HepG2 (cell line): ENCODE measurements around the gene PTTG1IP2.

Experiments used
- CEBPB ChIP-seq: IDR thresholded peaks from 2 replicates; pipeline ENCODE4 v1.6.1; 2011; ENCODE audit warnings: low read depth, low read length, improper control_type of control experiment, borderline replicate concordance
- EZH2 ChIP-seq: conservative IDR thresholded peaks from 2 replicates; pipeline ENCODE4 v1.6.1; 2012; ENCODE audit warnings: mild to moderate bottlenecking, low read depth, low read length, moderate library complexity
- REPIN1 ChIP-seq: sonication (generic); formaldehyde crosslinking; IDR thresholded peaks from 2 replicates; pipeline ENCODE4 v1.8.0; 2022; ENCODE audit warnings: missing genetic modification reagents, low read depth, mild to moderate bottlenecking, borderline replicate concordance
- SMAD3 ChIP-seq: sonication (generic); formaldehyde crosslinking; IDR thresholded peaks from 2 replicates; pipeline ENCODE4 v1.4.0; 2020; ENCODE audit warnings: missing genetic modification reagents
- TCF7 ChIP-seq: sonication (generic); IDR thresholded peaks from 2 replicates; pipeline ENCODE4 v1.6.1; 2016; ENCODE audit warnings: antibody characterized with exemption, low read depth
- ZBTB7B ChIP-seq: sonication (generic); formaldehyde crosslinking; IDR thresholded peaks from 2 replicates; pipeline ENCODE4 v1.4.0; 2020; ENCODE audit warnings: missing genetic modification reagents
- ZNF747 ChIP-seq: sonication (generic); formaldehyde crosslinking; IDR thresholded peaks from 2 replicates; pipeline ENCODE4 v1.8.1; 2023; ENCODE audit warnings: missing genetic modification reagents, mild to moderate bottlenecking, borderline replicate concordance
- TF ChIP-seq, protein P1 (sequence below): sonication (generic); formaldehyde crosslinking; IDR thresholded peaks from 2 replicates; pipeline ENCODE4 v1.4.0; 2020; ENCODE audit warnings: missing genetic modification reagents
- TF ChIP-seq, protein P2 (sequence below): IDR thresholded peaks from 2 replicates; pipeline ENCODE4 v1.6.1; 2016; ENCODE audit warnings: missing genetic modification reagents, missing compliant biosample characterization

- TF ChIP-seq SMAD3 (CRISPR knock-in tag) = no peak
- TF ChIP-seq, protein P1, sequence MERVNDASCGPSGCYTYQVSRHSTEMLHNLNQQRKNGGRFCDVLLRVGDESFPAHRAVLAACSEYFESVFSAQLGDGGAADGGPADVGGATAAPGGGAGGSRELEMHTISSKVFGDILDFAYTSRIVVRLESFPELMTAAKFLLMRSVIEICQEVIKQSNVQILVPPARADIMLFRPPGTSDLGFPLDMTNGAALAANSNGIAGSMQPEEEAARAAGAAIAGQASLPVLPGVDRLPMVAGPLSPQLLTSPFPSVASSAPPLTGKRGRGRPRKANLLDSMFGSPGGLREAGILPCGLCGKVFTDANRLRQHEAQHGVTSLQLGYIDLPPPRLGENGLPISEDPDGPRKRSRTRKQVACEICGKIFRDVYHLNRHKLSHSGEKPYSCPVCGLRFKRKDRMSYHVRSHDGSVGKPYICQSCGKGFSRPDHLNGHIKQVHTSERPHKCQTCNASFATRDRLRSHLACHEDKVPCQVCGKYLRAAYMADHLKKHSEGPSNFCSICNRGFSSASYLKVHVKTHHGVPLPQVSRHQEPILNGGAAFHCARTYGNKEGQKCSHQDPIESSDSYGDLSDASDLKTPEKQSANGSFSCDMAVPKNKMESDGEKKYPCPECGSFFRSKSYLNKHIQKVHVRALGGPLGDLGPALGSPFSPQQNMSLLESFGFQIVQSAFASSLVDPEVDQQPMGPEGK = no peak
- TF ChIP-seq, protein P2, sequence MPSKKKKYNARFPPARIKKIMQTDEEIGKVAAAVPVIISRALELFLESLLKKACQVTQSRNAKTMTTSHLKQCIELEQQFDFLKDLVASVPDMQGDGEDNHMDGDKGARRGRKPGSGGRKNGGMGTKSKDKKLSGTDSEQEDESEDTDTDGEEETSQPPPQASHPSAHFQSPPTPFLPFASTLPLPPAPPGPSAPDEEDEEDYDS (CRISPR knock-in tag) = no peak
- TF ChIP-seq ZNF747 (CRISPR knock-in tag) = no peak
- TF ChIP-seq EZH2 = no peak
- no peak for TF ChIP-seq ZBTB7B (CRISPR knock-in tag)
- no peak for TF ChIP-seq TCF7
- TF ChIP-seq CEBPB = no peak
- TF ChIP-seq REPIN1 (CRISPR knock-in tag) = no peak
Measured at GRCh38 chr7:90453931-90454330, 15.5 kb upstream of the PTTG1IP2 start.
